Ovary (tissue), 9 donors: ENCODE measurements around the gene RERE. TPM values are rescaled to one million over a fixed set of nuclear protein-coding genes. Genes with fewer than 3 reads are reported as not detected.

Experiments
- DNase-seq, 5 donors: peaks; one replicate each; pipeline ENCODE4 v3.0.0-alpha.2; 2019 to 2020
- H3K27ac ChIP-seq, 2 donors: fragments of 200-600 bp; one replicate each; pipeline versions ENCODE4 v1.5.1 to v1.8.0; 2019 to 2022
- H3K27me3 ChIP-seq: fragments of 200-600 bp; one replicate; pipeline ENCODE4 v1.8.0; 2022
- H3K36me3 ChIP-seq: fragments of 200-600 bp; sonication (generic); one replicate; pipeline ENCODE4 v1.5.1; 2019
- H3K4me1 ChIP-seq: one replicate; pipeline ENCODE4 v1.8.1; 2013; ENCODE audit warnings: mild to moderate bottlenecking, moderate library complexity; ENCODE audit not compliant: insufficient read depth
- H3K4me3 ChIP-seq: fragments of 200-600 bp; sonication (generic); one replicate; pipeline ENCODE4 v1.5.1; 2017
- H3K9me3 ChIP-seq, 2 donors: fragments of 200-600 bp in 1 of 2; sonication (generic) in 1 of 2; one replicate each; pipeline versions ENCODE4 v1.5.1 to v1.8.1; 2013 to 2019; ENCODE audit warnings: mild to moderate bottlenecking in 1 of 2, moderate library complexity in 1 of 2
- CTCF ChIP-seq, 3 donors: fragments of 450-650 bp in 2 of 3; fragments of 200-600 bp in 1 of 3; IDR thresholded peaks; one replicate each; pipeline versions ENCODE4 v1.5.1 to v1.8.0; 2016 to 2022; ENCODE audit warnings: antibody characterized with exemption in 3 of 3, mild to moderate bottlenecking in 1 of 3
- EP300 ChIP-seq: sonication (generic); formaldehyde crosslinking; IDR thresholded peaks from one replicate; pipeline ENCODE4 v1.6.1; 2017; ENCODE audit warnings: antibody characterized with exemption
- POLR2A ChIP-seq: fragments of 450-650 bp; IDR thresholded peaks from one replicate; pipeline ENCODE4 v1.6.1; 2017; ENCODE audit warnings: antibody characterized with exemption, mild to moderate bottlenecking, moderate library complexity
- WGBS, 3 donors: extraction: QIAGEN DNeasy Blood & Tissue Kit in 1 of 3; methylation state at CpG; one replicate each; pipeline versions ENCODE4 v1.1.5 to v1.1.7; 2013 to 2017; 5-methylcytosine and 5-hydroxymethylcytosine counted together
- intact Hi-C, 4 donors: fragments of 100-400 bp; cut with DNase I; formaldehyde crosslinking; loops; one replicate each; pipeline versions ENCODE4 v1.11.0 to v1.15.1; 2022 to 2023
- polyA plus RNA-seq, 2 donors: library from polyadenylated mRNA; stranded (reverse); fragments of 200-250 nt in 1 of 2; fragments of 350-450 nt in 1 of 2; fragmentation: Illumina TruSeq in 1 of 2; extraction: RNeasy Lipid Tissue Mini Kit (QIAGEN cat#74804) in 1 of 2; gene quantifications; one replicate each; pipeline ENCODE4 v1.2.3, GENCODE V29; 2013 to 2014
- total RNA-seq, 7 donors: library from RNA; depleted of rRNA in 2 of 7; stranded (reverse); fragments of >200 nt in 2 of 7; fragmentation: NEBNext Ultra II Directional in 3 of 7; extraction: Animal tissue kit (Norgen Biotek cat#: 25700) in 3 of 7; gene quantifications; one replicate each; pipeline versions ENCODE4 v1.1.0 to v1.2.4, GENCODE V29; 2016 to 2023
- donor health status: DM: no; HTN: no; CAD: no; lungs with moderate emphysema.
- donor health status: DM: no; HTN: no; CAD: no.
- donor health status: Bipolar disorder and iron deficiency.
- donor health status: DM: yes; HTN: yes; CAD: no.
- donor health status: DM: no; HTN: no; CAD: no.
- donor health status: DM: yes; HTN: yes; CAD: no.

Gene RERE
- total and polyA plus RNA-seq, 9 donors = 36.7 to 119 (median 114) TPM

- Histone ChIP-seq H3K27me3 (no peaks in the 10 kb centered on the region), H3K36me3 (no peaks in the 10 kb centered on the region), H3K9me3 (no peaks in the 10 kb centered on the region), H3K4me1 (peaks cover 10% of the 10 kb centered on the region), H3K27ac (no peak overlapping the region), H3K4me3 (no peak overlapping the region)
- 91 to 94% (median 93%) methylated on average over 7 of the region's 7 CpGs for WGBS, 3 donors
- intact Hi-C loops = no loop called here
- DNase-seq = no peak
- TF ChIP-seq POLR2A = no peak
- no peak for TF ChIP-seq CTCF (IDR thresholded peaks at IDR 0.05)
- no peak for TF ChIP-seq EP300
Observed at GRCh38 chr1:8389958-8390535, 427.4 kb downstream of the RERE start.

GRCh38 chr1:8388732-8389562, 428.5 kb downstream of the RERE start:
- DNase-seq = no peak
- no peaks in the 10 kb centered on the region for H3K27me3 ChIP-seq
- TF ChIP-seq EP300 = no peak
- no peak for TF ChIP-seq CTCF (IDR thresholded peaks at IDR 0.05)
- no peak for TF ChIP-seq POLR2A
- intact Hi-C loops = no loop called here
- H3K4me3 ChIP-seq = no peak overlapping the region
- H3K9me3 ChIP-seq = no peaks in the 10 kb centered on the region
- H3K36me3 ChIP-seq = no peaks in the 10 kb centered on the region
- peaks cover 10% of the 10 kb centered on the region for H3K4me1 ChIP-seq
- no peak overlapping the region for H3K27ac ChIP-seq
- 91 to 93% (median 92%) methylated on average over 12 of the region's 12 CpGs for WGBS, 3 donors

GRCh38 chr1:8386247-8386646, 431.2 kb downstream of the RERE start:
- no peaks in the 10 kb centered on the region for H3K27me3 ChIP-seq
- no peaks in the 10 kb centered on the region for H3K9me3 ChIP-seq
- no peak overlapping the region for H3K27ac ChIP-seq
- TF ChIP-seq CTCF (IDR thresholded peaks at IDR 0.05) (no peak), POLR2A (no peak), EP300 (no peak)
- no peak for DNase-seq
- intact Hi-C loops = no loop called here
- no peaks in the 10 kb centered on the region for H3K36me3 ChIP-seq
- H3K4me3 ChIP-seq = no peak overlapping the region
- peaks cover 13% of the 10 kb centered on the region for H3K4me1 ChIP-seq

- peaks cover 17% of the 10 kb centered on the region for H3K4me1 ChIP-seq
- WGBS, 3 donors = 59 to 67% (median 66%) methylated on average over 2 of the region's 2 CpGs
- no peak for DNase-seq
Observed at GRCh38 chr1:8384577-8384976, 432.9 kb downstream of the RERE start.

More at GRCh38 chr1:8384577-8384976, 432.9 kb downstream of the RERE start:
- Histone ChIP-seq H3K9me3 (no peaks in the 10 kb centered on the region), H3K36me3 (no peaks in the 10 kb centered on the region), H3K4me3 (no peak overlapping the region), H3K27ac (no peak overlapping the region), H3K27me3 (no peaks in the 10 kb centered on the region)
- intact Hi-C loops = no loop called here
- TF ChIP-seq POLR2A (no peak), CTCF (IDR thresholded peaks at IDR 0.05) (no peak)
